ENCODE data around the gene ASCC1. TPM values are rescaled to one million over a fixed set of nuclear protein-coding genes. Genes with fewer than 3 reads are reported as not detected.

ASCC1 gene
- total RNA-seq, 2 experiments from 2014 or later = 50.9 to 52.5 TPM

Other genes with a start within 250 kb of the ASCC1 start
- 100 to 1,000 TPM; 216 to 218 TPM for gene SPOCK2, start 127.7 kb downstream of the ASCC1 start, total RNA-seq
- 100 to 1,000 TPM; 119 to 122 TPM for gene ANAPC16, start 264 bp downstream of the ASCC1 start, total RNA-seq
- 100 to 1,000 TPM; 637 TPM for gene DDIT4, start 57.6 kb upstream of the ASCC1 start, total RNA-seq
- 10 to 100 TPM; 18.9 to 19.8 TPM for gene DNAJB12, start 138.6 kb upstream of the ASCC1 start, total RNA-seq